ENCODE results near the gene PKD2.
"Not testable (repeated sequence)": the region's sequence is repeated elsewhere in the genome, so short reads cannot be mapped to it uniquely, and the experiment has no call there.

PKD2 gene

GRCh38 chr4:88104902-88105610, 97.6 kb downstream of the PKD2 start:
- Histone ChIP-seq H3K4me1 (ENCODE audit: control insufficient read depth in 1 of 2, insufficient read depth in 2 of 2, low read length in 2 of 2) (peaks cover 0 to 3% of the 10 kb centered on the region in 2 donors), H3K27me3 (ENCODE audit: low read depth, low read length) (no peaks in the 10 kb centered on the region), H3K4me3 (ENCODE audit: low read depth in 1 of 2, low read length in 2 of 2) (no peak overlapping the region), H3K36me3 (ENCODE audit: control insufficient read depth in 1 of 2, insufficient read depth in 2 of 2, low read length in 2 of 2) (no peaks in the 10 kb centered on the region), H3K27ac (ENCODE audit: low read length) (no peak overlapping the region), H3K9me3 (ENCODE audit: control insufficient read depth in 1 of 2, low read length in 2 of 2) (no peaks in the 10 kb centered on the region)

GRCh38 chr4:88106205-88106604, 98.8 kb downstream of the PKD2 start:
- no peak overlapping the region for H3K27ac ChIP-seq (ENCODE audit: low read length)
- no peak overlapping the region for H3K4me3 ChIP-seq (ENCODE audit: low read depth in 1 of 2, low read length in 2 of 2)
- peaks cover 0 to 3% of the 10 kb centered on the region in 2 donors for H3K4me1 ChIP-seq (ENCODE audit: control insufficient read depth in 1 of 2, insufficient read depth in 2 of 2, low read length in 2 of 2)
- no peaks in the 10 kb centered on the region for H3K9me3 ChIP-seq (ENCODE audit: control insufficient read depth in 1 of 2, low read length in 2 of 2)
- H3K27me3 ChIP-seq (ENCODE audit: low read depth, low read length): no peaks in the 10 kb centered on the region
- H3K36me3 ChIP-seq (ENCODE audit: control insufficient read depth in 1 of 2, insufficient read depth in 2 of 2, low read length in 2 of 2): no peaks in the 10 kb centered on the region

DNA sequence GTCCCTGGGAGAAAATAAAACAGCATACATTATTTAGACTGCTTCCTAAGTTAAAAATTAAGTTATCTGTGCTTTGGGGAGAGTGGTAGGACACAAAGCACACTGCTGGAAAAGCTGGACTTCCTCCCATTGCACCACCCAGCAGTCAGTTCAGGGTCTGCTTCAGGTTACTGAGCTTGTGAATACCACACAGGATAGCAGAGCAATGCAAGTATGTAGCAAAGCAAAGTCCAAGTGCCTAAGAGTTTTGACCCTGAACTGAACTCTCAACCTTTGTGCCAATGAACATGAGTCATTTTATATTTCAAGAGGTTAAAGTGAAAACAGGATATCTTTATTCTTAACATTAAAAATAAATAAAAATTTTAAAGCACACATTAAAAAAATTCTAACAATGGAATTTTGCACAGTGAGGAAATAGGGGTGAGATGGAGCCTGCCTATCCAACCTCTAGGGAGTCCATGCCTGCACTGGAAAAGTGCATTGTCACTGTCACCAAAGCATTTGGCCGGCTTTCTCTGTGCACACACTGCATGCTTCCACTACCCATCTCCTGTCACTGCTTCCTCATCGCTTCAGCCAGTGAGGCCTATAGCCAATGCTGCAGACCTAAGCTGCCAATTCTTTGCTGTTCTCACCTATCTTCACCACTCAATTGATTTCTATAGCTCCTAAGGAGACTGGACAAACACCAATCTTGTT, 100.1 kb downstream of the PKD2 start:
- Histone ChIP-seq H3K27me3 (ENCODE audit: low read depth, low read length) (no peaks in the 10 kb centered on the region), H3K4me3 (ENCODE audit: low read depth in 1 of 2, low read length in 2 of 2) (no peak overlapping the region), H3K4me1 (ENCODE audit: control insufficient read depth in 1 of 2, insufficient read depth in 2 of 2, low read length in 2 of 2) (peaks cover 0 to 3% of the 10 kb centered on the region in 2 donors), H3K36me3 (ENCODE audit: control insufficient read depth in 1 of 2, insufficient read depth in 2 of 2, low read length in 2 of 2) (no peaks in the 10 kb centered on the region), H3K9me3 (ENCODE audit: control insufficient read depth in 1 of 2, low read length in 2 of 2) (no peaks in the 10 kb centered on the region), H3K27ac (ENCODE audit: low read length) (no peak overlapping the region)

DNA sequence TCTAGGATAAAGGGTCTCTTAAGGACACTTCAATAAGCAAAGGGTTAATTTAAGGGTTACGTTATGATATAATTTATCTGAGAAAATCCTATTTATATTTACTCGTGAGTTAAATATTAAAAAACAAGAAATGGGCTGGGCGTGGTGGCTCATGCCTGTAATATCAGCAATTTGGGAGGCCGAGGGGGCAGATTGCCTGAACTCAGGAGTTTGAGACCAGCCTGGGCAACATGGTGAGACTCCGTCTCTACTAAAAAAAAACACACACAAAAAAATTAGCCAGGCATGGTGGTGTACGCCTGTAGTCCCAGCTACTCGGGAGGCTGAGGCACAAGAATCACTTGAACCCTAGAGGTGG, 100.7 kb downstream of the PKD2 start:
- H3K27ac ChIP-seq (ENCODE audit: low read length); H3K27me3 ChIP-seq (ENCODE audit: low read depth, low read length); H3K9me3 ChIP-seq (ENCODE audit: control insufficient read depth in 1 of 2, low read length in 2 of 2); H3K36me3 ChIP-seq (ENCODE audit: control insufficient read depth in 1 of 2, insufficient read depth in 2 of 2, low read length in 2 of 2); H3K4me3 ChIP-seq (ENCODE audit: low read depth in 1 of 2, low read length in 2 of 2); H3K4me1 ChIP-seq (ENCODE audit: control insufficient read depth in 1 of 2, insufficient read depth in 2 of 2, low read length in 2 of 2): not testable (repeated sequence)

GRCh38 chr4:88108747-88109122, 101.3 kb downstream of the PKD2 start:
- no peaks in the 10 kb centered on the region for H3K27me3 ChIP-seq (ENCODE audit: low read depth, low read length)
- no peaks in the 10 kb centered on the region for H3K36me3 ChIP-seq (ENCODE audit: control insufficient read depth in 1 of 2, insufficient read depth in 2 of 2, low read length in 2 of 2)
- no peak overlapping the region for H3K4me3 ChIP-seq (ENCODE audit: low read depth in 1 of 2, low read length in 2 of 2)
- H3K9me3 ChIP-seq (ENCODE audit: control insufficient read depth in 1 of 2, low read length in 2 of 2): no peaks in the 10 kb centered on the region
- H3K27ac ChIP-seq (ENCODE audit: low read length): no peak overlapping the region
- H3K4me1 ChIP-seq (ENCODE audit: control insufficient read depth in 1 of 2, insufficient read depth in 2 of 2, low read length in 2 of 2): peaks cover 0 to 3% of the 10 kb centered on the region in 2 donors

DNA sequence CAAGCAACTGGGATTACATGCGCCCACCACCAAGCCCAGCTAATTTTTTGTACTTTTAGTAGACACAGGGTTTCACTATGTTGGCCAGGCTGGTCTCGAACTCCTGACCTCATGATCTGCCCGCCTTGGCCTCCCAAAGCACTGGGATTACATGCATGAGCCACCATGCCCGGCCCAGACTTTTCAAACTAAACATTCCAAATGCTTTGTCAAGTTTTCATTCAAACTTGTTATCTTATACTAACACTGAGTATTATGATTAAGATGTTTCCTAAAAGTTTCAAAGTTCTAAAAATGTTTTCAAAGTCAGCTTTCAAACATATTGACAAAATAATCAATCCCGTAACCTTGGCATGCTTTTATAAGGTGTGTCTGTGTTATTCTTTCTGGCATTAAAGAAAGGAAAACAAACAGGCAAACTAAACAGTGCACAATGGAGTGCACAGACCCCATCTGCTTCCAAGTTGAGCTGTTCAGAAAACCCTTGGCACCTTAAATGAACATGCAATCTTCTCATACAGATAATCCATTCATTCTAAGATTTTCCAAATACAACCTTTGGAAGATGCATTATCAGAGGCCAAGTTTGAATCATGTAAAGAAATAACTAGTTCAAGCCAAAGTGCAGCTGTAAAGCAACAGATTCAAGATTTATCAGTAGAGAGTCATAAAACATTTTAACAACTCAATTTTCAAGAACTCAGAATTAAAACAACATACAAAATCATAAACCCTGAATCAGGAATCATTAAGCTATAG, 101.9 kb downstream of the PKD2 start:
- H3K9me3 ChIP-seq (ENCODE audit: control insufficient read depth in 1 of 2, low read length in 2 of 2): no peaks in the 10 kb centered on the region
- H3K36me3 ChIP-seq (ENCODE audit: control insufficient read depth in 1 of 2, insufficient read depth in 2 of 2, low read length in 2 of 2): no peaks in the 10 kb centered on the region
- H3K4me1 ChIP-seq (ENCODE audit: control insufficient read depth in 1 of 2, insufficient read depth in 2 of 2, low read length in 2 of 2): peaks cover 0 to 3% of the 10 kb centered on the region in 2 donors
- H3K27ac ChIP-seq (ENCODE audit: low read length): no peak overlapping the region
- no peaks in the 10 kb centered on the region for H3K27me3 ChIP-seq (ENCODE audit: low read depth, low read length)
- H3K4me3 ChIP-seq (ENCODE audit: low read depth in 1 of 2, low read length in 2 of 2): no peak overlapping the region

GRCh38 chr4:88110826-88111225, 103.4 kb downstream of the PKD2 start:
- Histone ChIP-seq H3K4me3 (ENCODE audit: low read depth in 1 of 2, low read length in 2 of 2) (no peak overlapping the region), H3K4me1 (ENCODE audit: control insufficient read depth in 1 of 2, insufficient read depth in 2 of 2, low read length in 2 of 2) (no peaks in the 10 kb centered on the region), H3K27ac (ENCODE audit: low read length) (no peak overlapping the region), H3K27me3 (ENCODE audit: low read depth, low read length) (no peaks in the 10 kb centered on the region), H3K9me3 (ENCODE audit: control insufficient read depth in 1 of 2, low read length in 2 of 2) (no peaks in the 10 kb centered on the region), H3K36me3 (ENCODE audit: control insufficient read depth in 1 of 2, insufficient read depth in 2 of 2, low read length in 2 of 2) (no peaks in the 10 kb centered on the region)

DNA sequence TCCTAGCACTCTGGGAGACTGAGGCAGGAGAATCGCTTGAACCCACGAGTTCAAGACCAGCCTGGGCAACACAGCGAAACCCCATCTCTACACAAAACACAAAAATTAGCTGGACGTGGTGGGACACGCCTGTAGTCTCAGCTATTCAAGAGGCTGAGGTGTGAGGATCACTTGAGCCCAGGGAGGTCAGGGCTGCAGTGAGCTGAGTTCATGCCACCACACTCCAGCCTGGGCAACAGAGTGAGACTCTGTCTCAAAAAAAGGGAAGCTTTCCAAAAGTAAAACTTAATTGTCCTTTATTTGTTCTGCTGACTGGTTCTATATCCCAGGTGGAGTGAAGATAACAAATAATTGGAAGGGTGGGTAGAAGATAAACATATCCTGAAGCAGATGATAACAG, 105.4 kb downstream of the PKD2 start:
- no peak overlapping the region for H3K4me3 ChIP-seq (ENCODE audit: low read depth in 1 of 2, low read length in 2 of 2)
- H3K27ac ChIP-seq (ENCODE audit: low read length): no peak overlapping the region
- no peaks in the 10 kb centered on the region for H3K9me3 ChIP-seq (ENCODE audit: control insufficient read depth in 1 of 2, low read length in 2 of 2)
- no peaks in the 10 kb centered on the region for H3K36me3 ChIP-seq (ENCODE audit: control insufficient read depth in 1 of 2, insufficient read depth in 2 of 2, low read length in 2 of 2)
- H3K4me1 ChIP-seq (ENCODE audit: control insufficient read depth in 1 of 2, insufficient read depth in 2 of 2, low read length in 2 of 2): no peaks in the 10 kb centered on the region
- H3K27me3 ChIP-seq (ENCODE audit: low read depth, low read length): no peaks in the 10 kb centered on the region

DNA sequence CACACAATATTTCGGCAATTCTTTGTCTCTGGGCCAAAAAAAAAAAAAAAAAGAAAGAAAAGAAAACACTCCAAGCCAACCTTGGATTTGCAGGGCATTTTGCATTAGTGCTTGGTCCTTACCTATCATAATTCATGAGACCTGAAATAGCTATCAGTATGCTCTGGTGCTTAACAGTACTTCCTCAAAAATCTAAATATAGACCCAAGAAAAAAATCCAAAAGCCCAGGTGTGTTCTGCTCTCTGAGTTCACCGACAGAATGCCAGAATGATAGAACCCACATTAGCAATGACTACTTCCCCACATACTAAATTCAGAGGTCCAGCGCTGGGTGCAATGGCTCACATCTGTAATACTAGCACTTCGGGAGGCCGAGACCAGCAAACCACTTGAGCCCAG, 108.2 kb downstream of the PKD2 start:
- Histone ChIP-seq H3K9me3 (ENCODE audit: control insufficient read depth in 1 of 2, low read length in 2 of 2) (peaks cover 0 to 9% of the 10 kb centered on the region in 2 donors), H3K4me3 (ENCODE audit: low read depth in 1 of 2, low read length in 2 of 2) (no peak overlapping the region), H3K27me3 (ENCODE audit: low read depth, low read length) (no peaks in the 10 kb centered on the region), H3K4me1 (ENCODE audit: control insufficient read depth in 1 of 2, insufficient read depth in 2 of 2, low read length in 2 of 2) (no peaks in the 10 kb centered on the region), H3K27ac (ENCODE audit: low read length) (no peak overlapping the region), H3K36me3 (ENCODE audit: control insufficient read depth in 1 of 2, insufficient read depth in 2 of 2, low read length in 2 of 2) (peaks cover 0 to 12% of the 10 kb centered on the region in 2 donors)

GRCh38 chr4:88119943-88120342, 112.5 kb downstream of the PKD2 start:
- H3K27ac ChIP-seq (ENCODE audit: low read length): no peak overlapping the region
- H3K9me3 ChIP-seq (ENCODE audit: control insufficient read depth in 1 of 2, low read length in 2 of 2): peaks cover 0 to 9% of the 10 kb centered on the region in 2 donors
- H3K27me3 ChIP-seq (ENCODE audit: low read depth, low read length): no peaks in the 10 kb centered on the region
- H3K4me3 ChIP-seq (ENCODE audit: low read depth in 1 of 2, low read length in 2 of 2): peak overlapping the region in 1 of 2 donors; percentile 12
- peaks cover 0 to 12% of the 10 kb centered on the region in 2 donors for H3K36me3 ChIP-seq (ENCODE audit: control insufficient read depth in 1 of 2, insufficient read depth in 2 of 2, low read length in 2 of 2)
- H3K4me1 ChIP-seq (ENCODE audit: control insufficient read depth in 1 of 2, insufficient read depth in 2 of 2, low read length in 2 of 2): no peaks in the 10 kb centered on the region

DNA sequence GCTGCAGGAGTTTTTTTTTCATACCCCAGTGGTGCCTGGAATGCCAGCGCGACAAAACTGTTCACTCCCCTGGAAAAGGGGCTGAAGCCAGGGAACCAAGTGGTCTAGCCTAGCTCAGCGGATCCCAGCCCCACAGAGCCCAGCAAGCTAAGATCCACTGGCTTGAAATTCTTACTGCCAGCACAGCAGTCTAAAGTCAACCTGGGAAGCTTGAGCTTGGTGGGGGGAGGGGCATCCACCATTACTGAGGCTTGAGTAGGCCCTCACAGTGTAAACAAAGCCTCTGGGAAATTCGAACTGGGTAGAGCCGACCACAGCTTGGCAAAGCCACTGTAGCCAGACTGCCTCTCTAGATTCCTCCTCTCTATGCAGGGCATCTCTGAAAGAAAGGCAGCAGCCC, 114.8 kb downstream of the PKD2 start:
- H3K4me1 ChIP-seq (ENCODE audit: control insufficient read depth in 1 of 2, insufficient read depth in 2 of 2, low read length in 2 of 2): not testable (repeated sequence)

More for the DNA sequence above, 114.8 kb downstream of the PKD2 start:
- not testable (repeated sequence) for H3K9me3 ChIP-seq (ENCODE audit: control insufficient read depth in 1 of 2, low read length in 2 of 2); H3K27me3 ChIP-seq (ENCODE audit: low read depth, low read length); H3K4me3 ChIP-seq (ENCODE audit: low read depth in 1 of 2, low read length in 2 of 2); H3K27ac ChIP-seq (ENCODE audit: low read length)
- H3K36me3 ChIP-seq (ENCODE audit: control insufficient read depth in 1 of 2, insufficient read depth in 2 of 2, low read length in 2 of 2): peaks cover 0 to 12% of the 10 kb centered on the region in 2 donors
